Hepatocyte (in vitro differentiated cells): ENCODE results near the gene ASB10. TPM values are rescaled to one million over a fixed set of nuclear protein-coding genes. Genes with fewer than 3 reads are reported as not detected.

Experiments used
- DNase-seq: peaks from one replicate; pipeline ENCODE4 v3.0.0-alpha.2; 2016; ENCODE audit warnings: low spot score
- H2AFZ ChIP-seq: fragments of 200-600 bp; sonication (generic); 2 replicates; pipeline ENCODE4 v1.6.0; 2016; ENCODE audit warnings: antibody characterized with exemption, mild to moderate bottlenecking
- H3K27ac ChIP-seq: fragments of 200-600 bp; sonication (generic); 2 replicates; pipeline ENCODE4 v1.5.1; 2016; ENCODE audit warnings: mild to moderate bottlenecking
- H3K27me3 ChIP-seq: fragments of 200-600 bp; sonication (generic); 2 replicates; pipeline ENCODE4 v1.6.1; 2016
- H3K36me3 ChIP-seq: fragments of 200-600 bp; sonication (generic); replicated peaks from 2 replicates; pipeline ENCODE4 v1.5.1; 2016; ENCODE audit warnings: low read depth; ENCODE audit not compliant: insufficient read depth
- H3K4me1 ChIP-seq: fragments of 200-600 bp; sonication (generic); 2 replicates; pipeline ENCODE4 v1.5.1; 2016; ENCODE audit warnings: mild to moderate bottlenecking, moderate library complexity; ENCODE audit not compliant: insufficient read depth
- H3K4me2 ChIP-seq: fragments of 200-600 bp; sonication (generic); 2 replicates; pipeline ENCODE4 v1.6.0; 2016
- H3K4me3 ChIP-seq: fragments of 200-600 bp; sonication (generic); 2 replicates; pipeline ENCODE4 v1.5.1; 2016; ENCODE audit warnings: mild to moderate bottlenecking
- H3K79me2 ChIP-seq: fragments of 200-600 bp; sonication (generic); 2 replicates; pipeline ENCODE4 v1.6.0; 2017; ENCODE audit warnings: mild to moderate bottlenecking
- H3K9me2 ChIP-seq: fragments of 200-600 bp; sonication (generic); replicated peaks from 2 replicates; pipeline ENCODE4 v1.6.0; 2017; ENCODE audit warnings: mild to moderate bottlenecking; ENCODE audit not compliant: insufficient read depth
- H3K9me3 ChIP-seq: fragments of 200-600 bp; sonication (generic); 2 replicates; pipeline ENCODE4 v1.5.1; 2016; ENCODE audit warnings: low read depth, mild to moderate bottlenecking
- H4K20me1 ChIP-seq: fragments of 200-600 bp; sonication (generic); 2 replicates; pipeline ENCODE4 v1.6.0; 2016; ENCODE audit warnings: mild to moderate bottlenecking; ENCODE audit not compliant: insufficient read depth, poor library complexity, severe bottlenecking
- EZH2 ChIP-seq: fragments of 200-600 bp; sonication (generic); IDR thresholded peaks from 2 replicates; pipeline ENCODE4 v1.6.1; 2016; ENCODE audit warnings: antibody characterized with exemption, mild to moderate bottlenecking, borderline replicate concordance
- EZH2phosphoT487 ChIP-seq: fragments of 200-600 bp; sonication (generic); IDR thresholded peaks from one replicate; pipeline ENCODE4 v1.6.1; 2018; ENCODE audit warnings: antibody characterized with exemption, mild to moderate bottlenecking, low read depth, moderate library complexity; ENCODE audit not compliant: unreplicated experiment, severe bottlenecking
- WGBS: methylation state at CpG from one replicate; pipeline ENCODE4 v1.1.6; 2016; ENCODE audit warnings: low lambda C conversion rate; ENCODE audit errors: missing lambda C conversion rate; 5-methylcytosine and 5-hydroxymethylcytosine counted together
- polyA plus RNA-seq: library from polyadenylated mRNA; unstranded; fragments of >200 nt; fragmentation: Nextera tagmentation; extraction: Ambion mirVana; gene quantifications from 2 replicates; pipeline ENCODE4 v1.2.1, GENCODE V29; 2016
- total RNA-seq: library from RNA; depleted of rRNA; stranded (reverse); fragments of >200 nt; gene quantifications from 2 replicates; pipeline ENCODE4 v1.2.3, GENCODE V29; 2014
- TF ChIP-seq, protein P1 (sequence below): fragments of 200-600 bp; sonication (generic); IDR thresholded peaks from 2 replicates; pipeline ENCODE4 v1.5.1; 2016; ENCODE audit warnings: antibody characterized with exemption, mild to moderate bottlenecking; ENCODE audit not compliant: poor library complexity

The ASB10 gene
- total and polyA plus RNA-seq, 2 experiments from 2014 or later = not detected

DNA sequence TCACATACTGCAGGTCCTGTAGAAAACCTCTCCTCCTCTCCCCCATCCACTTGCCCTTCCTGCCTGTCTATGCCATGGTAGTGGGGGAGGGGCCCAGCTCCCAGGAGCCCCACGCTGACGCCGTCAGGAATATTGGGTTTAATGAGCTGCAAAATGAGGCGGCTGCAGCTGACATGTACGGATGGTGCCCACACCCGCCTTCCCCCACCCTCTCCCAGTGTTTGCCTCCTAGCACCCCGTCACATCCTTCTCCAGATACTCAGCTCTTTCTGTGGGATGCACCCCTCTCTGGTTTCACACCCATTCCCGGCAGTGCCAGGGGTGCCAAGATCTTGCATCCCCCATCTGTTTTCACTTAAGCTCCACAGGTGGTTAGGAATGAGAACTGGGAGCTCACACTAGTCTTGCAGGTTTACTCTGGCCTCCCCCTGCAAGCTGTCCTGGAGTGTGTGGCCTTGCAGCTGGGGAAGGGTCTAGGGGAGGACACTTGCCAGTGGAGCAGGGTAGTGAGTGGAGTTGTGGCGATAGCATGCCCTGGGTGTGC lies 45.7 kb downstream of the ASB10 start:
- H3K9me2 ChIP-seq = no peaks in the 10 kb centered on the region
- H3K9me3 ChIP-seq = no peaks in the 10 kb centered on the region
- no peaks in the 10 kb centered on the region for H3K36me3 ChIP-seq
- H4K20me1 ChIP-seq = no peaks in the 10 kb centered on the region
- H3K79me2 ChIP-seq = no peaks in the 10 kb centered on the region
- no peak overlapping the region for H3K27ac ChIP-seq
- TF ChIP-seq, protein P1, sequence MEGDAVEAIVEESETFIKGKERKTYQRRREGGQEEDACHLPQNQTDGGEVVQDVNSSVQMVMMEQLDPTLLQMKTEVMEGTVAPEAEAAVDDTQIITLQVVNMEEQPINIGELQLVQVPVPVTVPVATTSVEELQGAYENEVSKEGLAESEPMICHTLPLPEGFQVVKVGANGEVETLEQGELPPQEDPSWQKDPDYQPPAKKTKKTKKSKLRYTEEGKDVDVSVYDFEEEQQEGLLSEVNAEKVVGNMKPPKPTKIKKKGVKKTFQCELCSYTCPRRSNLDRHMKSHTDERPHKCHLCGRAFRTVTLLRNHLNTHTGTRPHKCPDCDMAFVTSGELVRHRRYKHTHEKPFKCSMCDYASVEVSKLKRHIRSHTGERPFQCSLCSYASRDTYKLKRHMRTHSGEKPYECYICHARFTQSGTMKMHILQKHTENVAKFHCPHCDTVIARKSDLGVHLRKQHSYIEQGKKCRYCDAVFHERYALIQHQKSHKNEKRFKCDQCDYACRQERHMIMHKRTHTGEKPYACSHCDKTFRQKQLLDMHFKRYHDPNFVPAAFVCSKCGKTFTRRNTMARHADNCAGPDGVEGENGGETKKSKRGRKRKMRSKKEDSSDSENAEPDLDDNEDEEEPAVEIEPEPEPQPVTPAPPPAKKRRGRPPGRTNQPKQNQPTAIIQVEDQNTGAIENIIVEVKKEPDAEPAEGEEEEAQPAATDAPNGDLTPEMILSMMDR = no peak
- no peak for TF ChIP-seq EZH2phosphoT487
- no peak for TF ChIP-seq EZH2
- WGBS = 77% methylated on average over 9 of the region's 9 CpGs
- H3K4me3 ChIP-seq = no peak overlapping the region
- H3K4me2 ChIP-seq = no peak overlapping the region
- no peak for DNase-seq
- no peaks in the 10 kb centered on the region for H3K4me1 ChIP-seq
- H3K27me3 ChIP-seq = no peaks in the 10 kb centered on the region
- no peak overlapping the region for H2AFZ ChIP-seq

DNA sequence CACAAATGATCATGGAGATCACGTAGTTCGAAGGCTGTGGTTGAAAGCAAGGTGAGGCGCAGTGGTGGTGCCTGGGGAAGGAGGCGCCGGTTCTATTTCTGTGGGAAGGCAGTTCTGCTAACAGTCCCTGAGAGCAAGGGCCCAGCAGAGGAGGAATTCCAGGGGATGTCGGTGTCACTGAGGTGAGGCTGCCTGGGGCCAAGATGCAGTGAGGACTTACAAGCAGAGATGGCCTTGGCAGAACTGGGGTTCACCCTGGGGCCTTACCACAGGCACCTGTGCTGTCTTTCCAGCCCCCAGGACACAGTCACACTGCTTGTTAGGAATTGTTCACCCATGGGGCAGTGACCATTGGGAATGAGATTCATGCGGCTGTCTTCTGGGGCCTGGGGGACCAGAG lies 46.2 kb downstream of the ASB10 start:
- Histone ChIP-seq H3K36me3 (no peaks in the 10 kb centered on the region), H3K27me3 (no peaks in the 10 kb centered on the region), H4K20me1 (no peaks in the 10 kb centered on the region), H3K9me2 (no peaks in the 10 kb centered on the region), H3K4me2 (no peak overlapping the region), H3K4me1 (no peaks in the 10 kb centered on the region), H3K27ac (no peak overlapping the region), H3K79me2 (no peaks in the 10 kb centered on the region), H3K4me3 (no peak overlapping the region), H2AFZ (no peak overlapping the region), H3K9me3 (no peaks in the 10 kb centered on the region)
- no peak for DNase-seq
- no peak for TF ChIP-seq EZH2phosphoT487
- WGBS = 95% methylated on average over 7 of the region's 7 CpGs

DNA sequence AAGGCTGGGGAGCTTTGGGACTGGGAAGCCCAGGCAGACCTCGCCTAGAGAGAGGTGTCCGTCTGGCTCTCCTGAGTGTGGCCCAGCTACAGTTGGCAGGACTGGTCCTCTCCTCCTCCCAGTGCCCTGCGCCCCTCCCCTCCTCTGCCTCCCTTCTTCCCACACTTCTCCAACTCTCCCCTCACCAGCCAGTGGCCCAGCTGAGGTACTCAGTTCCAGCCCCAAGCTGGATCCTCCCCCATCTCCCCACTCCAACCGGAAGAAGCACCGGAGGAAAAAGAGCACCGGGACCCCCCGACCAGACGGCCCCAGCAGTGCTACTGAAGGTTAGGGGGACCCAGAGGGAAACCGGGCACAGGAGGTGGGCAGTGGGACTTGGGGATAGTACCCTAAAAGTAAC lies 47.3 kb downstream of the ASB10 start:
- WGBS = 95% methylated on average over 9 of the region's 9 CpGs
- no peak for DNase-seq
- no peak overlapping the region for H3K27ac ChIP-seq
- H4K20me1 ChIP-seq = no peaks in the 10 kb centered on the region
- no peaks in the 10 kb centered on the region for H3K9me2 ChIP-seq
- no peak overlapping the region for H3K4me3 ChIP-seq
- no peak overlapping the region for H2AFZ ChIP-seq
- H3K4me2 ChIP-seq = no peak overlapping the region
- TF ChIP-seq EZH2 = no peak
- TF ChIP-seq, protein P1 = no peak
- H3K79me2 ChIP-seq = no peaks in the 10 kb centered on the region
- H3K36me3 ChIP-seq = no peaks in the 10 kb centered on the region
- H3K4me1 ChIP-seq = no peaks in the 10 kb centered on the region
- H3K9me3 ChIP-seq = no peaks in the 10 kb centered on the region
- H3K27me3 ChIP-seq = no peaks in the 10 kb centered on the region

DNA sequence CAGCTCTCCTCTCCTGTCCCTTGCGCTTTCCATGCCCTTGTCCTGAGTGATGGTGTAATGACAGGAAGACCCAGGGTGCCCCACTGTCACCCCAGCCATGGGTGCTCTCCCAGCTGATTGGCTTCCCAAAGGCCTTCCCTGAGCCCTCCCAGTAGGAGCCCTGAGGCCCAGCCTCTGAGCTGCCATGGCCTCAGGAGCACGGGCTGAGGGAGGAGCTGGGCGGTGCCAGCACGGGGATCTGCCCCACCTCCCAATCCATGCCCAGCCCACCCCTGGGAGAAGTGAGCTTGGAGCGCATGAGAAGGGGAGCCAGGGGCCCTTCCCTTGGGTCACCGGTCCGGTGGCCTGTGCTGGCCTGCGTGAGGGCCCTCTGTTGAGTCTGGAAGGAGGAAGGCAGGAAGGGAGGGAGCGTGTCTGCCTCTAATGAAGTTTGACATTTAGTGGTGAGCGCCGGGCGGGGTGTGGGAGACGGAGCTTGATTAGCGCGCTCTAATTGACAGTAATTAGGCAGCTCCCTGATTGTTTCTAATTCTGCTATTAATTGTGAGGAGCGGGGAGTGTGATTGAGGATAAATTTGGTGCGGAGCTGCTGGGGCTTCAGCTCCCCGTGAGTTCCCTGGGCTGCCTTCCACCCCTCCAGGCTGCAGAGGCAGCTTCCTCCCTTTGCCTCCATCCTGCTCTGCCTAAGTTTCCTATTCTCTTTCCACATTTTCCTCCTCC lies 47.8 kb downstream of the ASB10 start:
- WGBS = 85% methylated on average over 16 of the region's 18 CpGs
- TF ChIP-seq EZH2 (no peak), EZH2phosphoT487 (no peak)
- TF ChIP-seq, protein P1 = no peak
- Histone ChIP-seq H3K79me2 (no peaks in the 10 kb centered on the region), H3K36me3 (no peaks in the 10 kb centered on the region), H3K9me2 (no peaks in the 10 kb centered on the region), H3K4me1 (no peaks in the 10 kb centered on the region), H3K4me3 (no peak overlapping the region), H3K9me3 (no peaks in the 10 kb centered on the region), H4K20me1 (no peaks in the 10 kb centered on the region), H3K27ac (no peak overlapping the region), H2AFZ (no peak overlapping the region), H3K4me2 (no peak overlapping the region), H3K27me3 (no peaks in the 10 kb centered on the region)
- no peak for DNase-seq
